ENCODE data around the gene CA5B. TPM values are rescaled to one million over a fixed set of nuclear protein-coding genes. Genes with fewer than 3 reads are reported as not detected.
A peak's percentile ranks its signal among the peaks of the same experiment; 100 is the strongest.
"Not testable (repeated sequence)": the region's sequence is repeated elsewhere in the genome, so short reads cannot be mapped to it uniquely, and the experiment has no call there.

CA5B gene
- total RNA-seq, 2 experiments from 2014 or later: 26.1 to 31.7 TPM

DNA sequence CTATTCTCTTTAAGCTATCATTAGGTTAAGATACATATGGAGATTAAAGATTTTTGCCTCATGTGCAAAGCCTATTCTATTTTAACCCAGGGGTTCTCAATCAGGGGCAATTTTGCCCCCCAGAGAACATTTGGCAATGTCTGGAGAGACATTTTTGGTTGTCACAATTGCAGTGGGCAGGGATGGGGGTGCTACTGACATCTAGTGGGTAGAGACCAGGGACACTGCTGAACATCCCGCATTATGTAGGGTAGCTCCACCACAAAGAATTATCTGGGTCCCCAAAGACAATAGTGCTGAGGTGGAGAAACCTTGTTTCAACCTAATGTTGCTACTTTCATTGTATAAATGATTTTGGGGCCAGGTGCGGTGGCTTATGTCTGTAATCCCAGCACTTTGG, 13.2 kb upstream of the CA5B start:
- no peak for DNase-seq
- Mint-ChIP-seq H3K27ac (no peak overlapping the region), H3K4me3 (no peak overlapping the region), H3K27me3 (no peaks in the 10 kb centered on the region), H3K9me3 (no peaks in the 10 kb centered on the region), H3K4me1 (no peaks in the 10 kb centered on the region), H3K36me3 (ENCODE audit: low read depth) (no peaks in the 10 kb centered on the region)
- POLR2A ChIA-PET: no interaction called here
- CTCF ChIA-PET: no interaction called here

- H3K4me1 Mint-ChIP-seq; H3K27ac Mint-ChIP-seq; H3K4me3 Mint-ChIP-seq; H3K9me3 Mint-ChIP-seq; H3K27me3 Mint-ChIP-seq; CTCF ChIA-PET; DNase-seq; H3K36me3 Mint-ChIP-seq (ENCODE audit: low read depth); POLR2A ChIA-PET: not testable (repeated sequence)
These were observed 6.7 kb upstream of the CA5B start for GRCh38 chrX:15731368-15731767.

DNA sequence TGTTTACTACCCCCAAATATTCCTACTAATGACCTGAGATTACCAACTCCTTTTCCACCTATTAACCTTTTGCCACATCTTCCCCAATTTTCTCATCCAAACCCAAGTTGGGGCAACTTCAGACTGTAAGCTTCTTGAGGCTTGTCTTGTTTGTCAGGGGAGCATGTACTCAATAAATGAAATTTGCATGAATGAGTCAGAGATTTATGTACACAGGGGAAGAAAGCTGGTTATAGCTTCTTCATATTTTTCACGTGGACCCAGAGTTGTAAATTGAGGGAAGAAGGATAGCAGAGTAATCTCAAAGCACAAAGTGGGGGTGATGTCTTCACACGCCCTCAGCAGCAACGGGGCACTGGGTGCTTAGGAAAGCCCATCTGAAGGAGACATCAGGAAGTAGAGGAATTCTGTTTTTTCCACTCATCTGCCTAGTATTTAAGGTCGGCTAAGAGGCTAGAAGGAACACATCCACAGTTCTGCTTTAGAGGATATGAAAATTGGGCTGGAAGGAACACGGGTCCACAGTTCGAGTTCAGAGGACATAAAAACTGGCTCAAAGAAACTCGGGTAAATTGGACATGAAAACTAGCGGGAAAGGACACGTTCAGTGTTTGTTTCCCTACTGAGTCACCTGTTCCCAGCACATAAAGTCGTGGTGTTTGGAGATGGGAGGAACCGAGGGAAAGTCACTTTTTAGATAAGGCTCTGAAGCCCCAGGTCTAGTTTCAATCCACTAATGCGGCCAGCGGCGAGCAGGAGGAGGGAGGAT, 696 bp upstream of the CA5B start:
- peaks cover 10% of the 10 kb centered on the region for H3K36me3 Mint-ChIP-seq (ENCODE audit: low read depth)
- ChIA-PET CTCF (interaction anchor here (1.1 to 3.6 kb wide), 7 partner anchors 12 to 118 kb away, joined by 4 to 26 read pairs (median 8); partner anchors contain the start of genes AP1S2 and ZRSR2), POLR2A (interaction anchor here (1.0 to 4.5 kb wide), 8 partner anchors 17 to 118 kb away, joined by 3 to 228 read pairs (median 12); partner anchors contain the start of genes AP1S2 and ZRSR2)
- H3K4me1 Mint-ChIP-seq: peaks cover 29% of the 10 kb centered on the region
- no peak for DNase-seq
- H3K27ac Mint-ChIP-seq: peak overlapping the region; percentile 45
- peak overlapping the region; percentile 87 for H3K4me3 Mint-ChIP-seq
- H3K9me3 Mint-ChIP-seq: no peaks in the 10 kb centered on the region
- H3K27me3 Mint-ChIP-seq: no peaks in the 10 kb centered on the region

GRCh38 chrX:15739886-15740285, 1.8 kb downstream of the CA5B start:
- peaks cover 25% of the 10 kb centered on the region for H3K36me3 Mint-ChIP-seq (ENCODE audit: low read depth)
- ChIA-PET CTCF (interaction anchor here (2.3 to 3.6 kb wide), 2 partner anchors 10 to 19 kb away, joined by 17 to 26 read pairs; no protein-coding TSS in a partner anchor), POLR2A (interaction anchor here (1.0 to 4.5 kb wide), 4 partner anchors 14 to 115 kb away, joined by 3 to 228 read pairs (median 11); partner anchors contain the start of genes AP1S2 and ZRSR2)
- no peaks in the 10 kb centered on the region for H3K9me3 Mint-ChIP-seq
- peaks cover 36% of the 10 kb centered on the region for H3K4me1 Mint-ChIP-seq
- no peak overlapping the region for H3K4me3 Mint-ChIP-seq
- no peak overlapping the region for H3K27ac Mint-ChIP-seq
- H3K27me3 Mint-ChIP-seq: no peaks in the 10 kb centered on the region
- no peak for DNase-seq

GRCh38 chrX:15744181-15744867, 6.3 kb downstream of the CA5B start:
- DNase-seq: no peak
- ChIA-PET CTCF (no interaction called here), POLR2A (no interaction called here)
- Mint-ChIP-seq H3K9me3 (no peaks in the 10 kb centered on the region), H3K27ac (no peak overlapping the region), H3K4me3 (no peak overlapping the region), H3K36me3 (ENCODE audit: low read depth) (peaks cover 39% of the 10 kb centered on the region), H3K4me1 (peaks cover 45% of the 10 kb centered on the region), H3K27me3 (no peaks in the 10 kb centered on the region)

DNA sequence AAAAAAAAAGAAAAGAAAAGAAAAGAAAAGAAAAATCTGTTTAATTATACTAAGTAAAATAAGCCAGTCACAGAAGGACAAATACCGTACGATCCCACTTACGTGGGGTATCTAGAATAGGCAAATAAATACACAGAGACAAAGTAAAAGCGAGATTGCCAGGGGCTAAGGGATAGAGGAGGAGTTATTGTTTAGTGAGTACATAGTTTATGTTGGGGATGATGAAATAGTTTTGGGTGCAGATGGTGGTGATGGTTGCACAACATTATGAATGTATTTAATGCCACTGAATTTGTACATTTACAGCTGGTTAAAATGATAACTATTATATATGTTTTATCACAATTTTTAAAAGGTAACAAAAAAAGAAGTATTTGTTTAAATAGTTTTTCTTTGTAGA, 7.1 kb downstream of the CA5B start:
- peaks cover 47% of the 10 kb centered on the region for H3K4me1 Mint-ChIP-seq

DNA sequence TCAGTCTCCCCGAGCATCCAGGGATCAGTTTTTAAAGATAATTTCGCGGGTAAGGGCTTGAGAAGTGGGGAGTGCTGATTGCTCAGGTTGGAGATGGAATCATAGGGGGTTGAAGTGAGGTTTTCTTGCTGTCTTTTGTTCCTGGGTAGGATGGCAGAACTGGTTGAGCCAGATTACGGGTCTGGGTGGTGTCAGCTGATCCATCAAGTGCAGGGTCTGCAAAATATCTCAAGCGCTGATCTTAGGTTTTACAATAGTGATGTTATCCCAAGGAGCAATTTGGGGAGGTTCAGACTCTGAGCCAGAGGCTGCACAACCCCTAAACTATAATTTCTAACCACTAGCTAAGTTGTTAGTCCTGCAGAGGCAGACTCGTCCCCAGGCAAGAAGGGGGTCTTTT, 8.6 kb downstream of the CA5B start:
- DNase-seq, CTCF ChIA-PET, H3K27me3 Mint-ChIP-seq, H3K9me3 Mint-ChIP-seq, H3K27ac Mint-ChIP-seq, H3K4me3 Mint-ChIP-seq, POLR2A ChIA-PET: not testable (repeated sequence)
- Mint-ChIP-seq H3K4me1 (peaks cover 57% of the 10 kb centered on the region), H3K36me3 (ENCODE audit: low read depth) (peaks cover 44% of the 10 kb centered on the region)

More for the DNA sequence above, 7.1 kb downstream of the CA5B start:
- POLR2A ChIA-PET: no interaction called here
- no peaks in the 10 kb centered on the region for H3K27me3 Mint-ChIP-seq
- no peak overlapping the region for H3K27ac Mint-ChIP-seq
- DNase-seq: no peak
- peaks cover 41% of the 10 kb centered on the region for H3K36me3 Mint-ChIP-seq (ENCODE audit: low read depth)
- no peak overlapping the region for H3K4me3 Mint-ChIP-seq
- CTCF ChIA-PET: no interaction called here
- H3K9me3 Mint-ChIP-seq: no peaks in the 10 kb centered on the region

DNA sequence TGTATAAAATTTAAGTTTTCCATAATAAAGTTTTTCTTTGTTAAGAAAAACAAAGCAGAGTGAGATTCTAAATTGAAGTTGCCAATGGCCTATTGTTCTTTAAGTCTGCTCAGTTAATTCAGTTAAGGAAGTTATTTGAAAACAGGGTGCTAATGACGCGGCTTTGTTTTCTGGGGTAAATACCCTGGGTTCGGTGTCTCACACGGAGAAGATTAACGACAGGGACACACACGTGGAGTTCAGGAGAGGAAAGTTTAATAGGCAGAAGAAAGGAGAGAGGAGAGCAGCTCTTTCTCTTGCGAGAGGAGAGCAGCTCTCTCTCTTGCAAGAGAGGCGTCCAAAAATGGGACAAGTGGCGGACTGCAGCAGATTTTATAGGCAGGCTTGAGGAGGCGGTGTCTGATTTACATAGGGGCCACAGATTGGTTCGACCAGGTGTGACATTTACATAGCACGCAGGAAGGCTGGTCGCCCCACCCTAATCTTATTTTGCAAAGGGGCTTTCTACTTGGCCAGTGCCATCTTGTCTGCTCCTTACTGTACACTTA, 9.6 kb downstream of the CA5B start:
- Mint-ChIP-seq H3K4me3 (no peak overlapping the region), H3K27me3 (no peaks in the 10 kb centered on the region), H3K27ac (no peak overlapping the region), H3K36me3 (ENCODE audit: low read depth) (peaks cover 41% of the 10 kb centered on the region), H3K4me1 (peaks cover 61% of the 10 kb centered on the region), H3K9me3 (no peaks in the 10 kb centered on the region)
- ChIA-PET CTCF (interaction anchor here (0.9 kb wide), 1 partner anchor 9 kb away, joined by 3 read pairs; no protein-coding TSS in a partner anchor), POLR2A (interaction anchor here (0.8 to 14.0 kb wide), 2 partner anchors 9 to 12 kb away, joined by 3 to 228 read pairs; partner anchors contain the start of gene CA5B)
- DNase-seq: no peak

- DNase-seq: no peak
- no peak overlapping the region for H3K4me3 Mint-ChIP-seq
- ChIA-PET CTCF (interaction anchor here (1.9 kb wide), 1 partner anchor 10 kb away, joined by 26 read pairs; the partner anchor contains the start of gene CA5B), POLR2A (interaction anchor here (1.0 to 14.0 kb wide), 6 partner anchors 10 to 414 kb away, joined by 3 to 228 read pairs (median 9); partner anchors contain the start of genes AP1S2, CA5B and ZRSR2)
- peaks cover 42% of the 10 kb centered on the region for H3K36me3 Mint-ChIP-seq (ENCODE audit: low read depth)
- peaks cover 65% of the 10 kb centered on the region for H3K4me1 Mint-ChIP-seq
- H3K27ac Mint-ChIP-seq: no peak overlapping the region
- no peaks in the 10 kb centered on the region for H3K9me3 Mint-ChIP-seq
- H3K27me3 Mint-ChIP-seq: no peaks in the 10 kb centered on the region
These were observed 10.8 kb downstream of the CA5B start for GRCh38 chrX:15748841-15749240.

DNA sequence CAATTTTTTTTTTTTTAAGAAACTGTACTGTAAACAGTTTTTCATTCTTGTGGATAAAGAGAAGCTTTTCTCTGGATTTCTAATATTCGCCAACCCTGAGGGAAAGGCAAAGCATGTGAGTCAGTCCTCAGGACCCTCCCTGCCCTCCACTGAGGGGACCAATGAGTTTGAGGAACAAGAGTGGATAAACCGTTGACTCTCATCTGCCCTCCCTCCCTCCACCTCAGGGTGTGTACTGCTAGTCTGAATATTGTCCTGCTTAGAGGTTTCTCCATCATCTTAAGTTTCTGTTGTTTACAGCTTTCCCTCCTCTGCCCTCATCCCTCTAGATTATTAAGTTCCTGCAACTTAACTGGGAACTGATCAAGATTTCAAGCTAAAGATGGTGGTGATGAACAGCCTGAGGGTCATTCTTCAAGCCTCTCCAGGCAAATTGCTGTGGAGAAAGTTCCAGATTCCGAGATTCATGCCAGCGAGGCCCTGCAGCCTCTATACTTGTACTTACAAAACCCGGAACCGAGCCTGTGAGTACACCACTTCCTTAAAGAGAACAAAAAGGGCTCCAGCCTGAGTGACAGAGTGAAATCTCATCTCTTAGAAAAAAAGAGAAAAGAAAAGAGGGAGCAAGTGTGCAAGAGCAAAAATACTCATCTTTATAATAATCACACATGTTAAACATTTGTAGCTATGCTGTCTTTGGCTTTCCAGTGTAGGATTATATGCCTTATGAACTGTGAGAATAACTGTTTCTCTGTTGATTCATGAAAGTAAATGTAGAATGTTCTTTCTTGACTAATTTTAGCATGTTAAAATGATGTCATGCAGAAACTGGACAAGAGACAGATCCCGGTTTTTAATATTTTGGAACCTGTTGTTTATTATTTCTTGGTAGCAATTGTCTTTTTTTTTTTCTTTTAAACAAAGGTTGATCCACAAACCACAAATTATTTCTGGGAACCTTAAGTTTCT, 11.9 kb downstream of the CA5B start:
- Mint-ChIP-seq H3K36me3 (ENCODE audit: low read depth) (peaks cover 39% of the 10 kb centered on the region), H3K27ac (peak overlapping the region; percentile 99), H3K4me1 (peaks cover 68% of the 10 kb centered on the region), H3K4me3 (peak overlapping the region; percentile 66), H3K9me3 (no peaks in the 10 kb centered on the region), H3K27me3 (no peaks in the 10 kb centered on the region)
- ChIA-PET CTCF (interaction anchor here (1.8 to 1.9 kb wide), 2 partner anchors 11 to 12 kb away, joined by 3 to 26 read pairs; partner anchors contain the start of gene CA5B), POLR2A (interaction anchor here (0.9 to 14.0 kb wide), 11 partner anchors 10 to 416 kb away, joined by 3 to 228 read pairs (median 8); partner anchors contain the start of genes AP1S2, CA5B and ZRSR2)
- peak; percentile 39 for DNase-seq

DNA sequence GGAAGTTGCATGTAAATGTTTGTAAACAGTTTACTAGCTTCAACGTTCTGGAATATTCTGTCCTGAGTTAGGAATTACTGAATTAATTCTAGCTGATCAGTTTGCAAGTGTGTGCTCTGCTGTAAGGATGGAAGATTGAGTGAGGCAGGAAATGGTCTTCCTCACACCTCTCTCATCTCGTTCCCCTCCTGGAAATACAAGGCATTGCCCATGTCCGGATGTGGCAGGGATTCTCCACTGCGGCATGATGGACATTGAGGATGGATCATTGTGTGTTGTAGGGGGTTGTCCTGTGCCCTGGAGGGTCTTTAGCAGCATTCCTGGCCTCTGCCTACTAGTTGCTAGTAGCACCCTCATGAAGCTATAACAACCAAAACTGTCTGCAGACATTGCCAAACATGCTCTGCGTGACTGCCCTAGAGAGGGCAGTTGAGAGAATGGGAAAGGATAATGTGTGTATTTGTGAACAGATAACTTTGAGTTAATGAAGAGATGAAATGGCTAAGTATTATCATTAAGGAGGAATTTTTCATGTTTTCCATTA, 12.6 kb downstream of the CA5B start:
- peak; percentile 21 for DNase-seq
- CTCF ChIA-PET: interaction anchor here (1.8 to 2.1 kb wide), 3 partner anchors 11 to 12 kb away, joined by 3 to 26 read pairs (median 8); partner anchors contain the start of gene CA5B
- peak overlapping the region; percentile 66 for H3K4me3 Mint-ChIP-seq

More for the DNA sequence above, 12.6 kb downstream of the CA5B start:
- no peaks in the 10 kb centered on the region for H3K9me3 Mint-ChIP-seq
- no peaks in the 10 kb centered on the region for H3K27me3 Mint-ChIP-seq
- peak overlapping the region; percentile 99 for H3K27ac Mint-ChIP-seq
- peaks cover 39% of the 10 kb centered on the region for H3K36me3 Mint-ChIP-seq (ENCODE audit: low read depth)
- POLR2A ChIA-PET: interaction anchor here (1.1 to 14.0 kb wide), 9 partner anchors 9 to 416 kb away, joined by 3 to 228 read pairs (median 8); partner anchors contain the start of genes AP1S2, CA5B and ZRSR2
- peaks cover 66% of the 10 kb centered on the region for H3K4me1 Mint-ChIP-seq
